IMR-90 (cell line): Measurements from ENCODE around the gene RTKN. TPM values are rescaled to one million over a fixed set of nuclear protein-coding genes. Genes with fewer than 3 reads are reported as not detected.

Experiments used
- ATAC-seq: fragments of 200-7000 bp; cut with Tn5 transposase; 2 replicates; pipeline ENCODE4 v1.9.1; 2020; ENCODE audit warnings: low read depth, mild to moderate bottlenecking, moderate library complexity
- BruUV-seq: library from RNA; stranded (reverse); fragments of 400-500 nt; replicated peaks from 2 replicates; lab custom pipeline; 2021; lab: Mats Ljungman, UMichigan
- CTCF ChIA-PET: fragments of 300-600 bp; formaldehyde crosslinking; extraction: SDS; loops from one replicate; lab custom pipeline; 2021; ENCODE audit warnings: antibody characterized with exemption; lab: Yijun Ruan, JAX
- POLR2A ChIA-PET: fragments of 300-600 bp; sonication (Branson Sonifier 250); formaldehyde crosslinking; loops from one replicate; lab custom pipeline; 2022; ENCODE audit warnings: antibody characterized with exemption; ENCODE audit not compliant: unreplicated experiment; lab: Charles Lee
- DNase-seq: peaks from one replicate; pipeline ENCODE4 v3.0.0; 2013
- H2AFZ ChIP-seq: replicated peaks from 2 replicates; pipeline ENCODE3; 2013; ENCODE audit warnings: low read length, mild to moderate bottlenecking; ENCODE audit not compliant: poor library complexity
- H2AK5ac ChIP-seq: 2 replicates; pipeline ENCODE4 v1.6.1; 2013; ENCODE audit warnings: low read depth, low read length, inconsistent platforms
- H2AK9ac ChIP-seq: replicated peaks from 2 replicates; pipeline ENCODE3; 2013; ENCODE audit warnings: mild to moderate bottlenecking, low read depth, low read length, moderate library complexity; ENCODE audit not compliant: poor library complexity
- H2BK120ac ChIP-seq: 2 replicates; pipeline ENCODE4 v1.6.1; 2013; ENCODE audit warnings: low read depth, low read length, inconsistent platforms
- H2BK15ac ChIP-seq: 3 replicates; pipeline ENCODE4 v1.6.1; 2013; ENCODE audit warnings: low read depth, low read length, inconsistent platforms
- H2BK20ac ChIP-seq: 2 replicates; pipeline ENCODE4 v1.6.1; 2013; ENCODE audit warnings: low read depth, mild to moderate bottlenecking, inconsistent platforms, low read length, moderate library complexity
- H2BK5ac ChIP-seq: 2 replicates; pipeline ENCODE4 v1.6.1; 2013; ENCODE audit warnings: mild to moderate bottlenecking, low read depth, low read length, inconsistent platforms; ENCODE audit not compliant: poor library complexity, severe bottlenecking
- H3K14ac ChIP-seq: replicated peaks from 2 replicates; pipeline ENCODE4 v1.6.1; 2013; ENCODE audit warnings: low read depth, low read length, inconsistent platforms
- H3K18ac ChIP-seq: 2 replicates; pipeline ENCODE4 v1.6.1; 2013; ENCODE audit warnings: low read depth, low read length, control low read depth
- H3K23ac ChIP-seq: 2 replicates; pipeline ENCODE4 v1.6.1; 2013; ENCODE audit warnings: low read depth, low read length, inconsistent platforms
- H3K27ac ChIP-seq: 2 replicates; pipeline ENCODE4 v1.5.1; 2013; ENCODE audit warnings: mild to moderate bottlenecking, control low read depth, low read length; ENCODE audit not compliant: insufficient read depth
- H3K27me3 ChIP-seq: 2 replicates; pipeline ENCODE4 v1.6.1; 2013; ENCODE audit warnings: low read length; ENCODE audit not compliant: control insufficient read depth, insufficient read depth
- H3K36me3 ChIP-seq: 2 replicates; pipeline ENCODE4 v1.6.1; 2013; ENCODE audit warnings: low read length, mixed read lengths; ENCODE audit not compliant: control insufficient read depth, insufficient read depth
- H3K4ac ChIP-seq: 2 replicates; pipeline ENCODE4 v1.6.1; 2013; ENCODE audit warnings: low read depth, low read length, inconsistent platforms
- H3K4me1 ChIP-seq: 2 replicates; pipeline ENCODE4 v1.6.1; 2013; ENCODE audit warnings: low read length, mixed read lengths; ENCODE audit not compliant: control insufficient read depth, insufficient read depth
- H3K4me2 ChIP-seq: 2 replicates; pipeline ENCODE4 v1.6.1; 2013; ENCODE audit warnings: low read depth, mild to moderate bottlenecking, control low read depth, low read length, moderate library complexity
- H3K4me3 ChIP-seq: 2 replicates; pipeline ENCODE4 v1.5.1; 2013; ENCODE audit warnings: low read depth, mild to moderate bottlenecking, control low read depth, low read length, moderate library complexity; ENCODE audit not compliant: insufficient read depth
- H3K56ac ChIP-seq: 2 replicates; pipeline ENCODE4 v1.6.1; 2013; ENCODE audit warnings: low read length, inconsistent platforms; ENCODE audit not compliant: insufficient read depth; ENCODE audit errors: extremely low read depth
- H3K79me1 ChIP-seq, 2 experiments: 2 replicates each; pipeline ENCODE4 v1.6.1; 2013; ENCODE audit warnings: low read length in 2 of 2, inconsistent platforms in 1 of 2, low read depth in 1 of 2
- H3K9ac ChIP-seq: 2 replicates; pipeline ENCODE4 v1.6.1; 2013; ENCODE audit warnings: low read depth, low read length, control low read depth
- H3K9me1 ChIP-seq: 2 replicates; pipeline ENCODE4 v1.6.1; 2013; ENCODE audit warnings: low read length, inconsistent platforms; ENCODE audit not compliant: insufficient read depth
- H3K9me3 ChIP-seq: 2 replicates; pipeline ENCODE4 v1.6.1; 2013; ENCODE audit warnings: low read length; ENCODE audit not compliant: control insufficient read depth, insufficient read depth
- H4K20me1 ChIP-seq: 2 replicates; pipeline ENCODE4 v1.6.1; 2013; ENCODE audit warnings: low read length, inconsistent platforms; ENCODE audit not compliant: insufficient read depth
- H4K5ac ChIP-seq: 2 replicates; pipeline ENCODE4 v1.6.1; 2013; ENCODE audit warnings: mild to moderate bottlenecking, low read depth, low read length, control low read depth
- H4K8ac ChIP-seq, 2 experiments: 2 replicates each; pipeline ENCODE4 v1.6.1; 2013; ENCODE audit warnings: low read depth in 2 of 2, low read length in 2 of 2, control low read depth in 1 of 2, inconsistent platforms in 1 of 2
- H4K91ac ChIP-seq: 2 replicates; pipeline ENCODE4 v1.6.1; 2013; ENCODE audit warnings: low read depth, low read length, inconsistent platforms; ENCODE audit not compliant: insufficient read depth
- POLR2A ChIP-seq: IDR thresholded peaks from 2 replicates; pipeline ENCODE4 v1.6.1; 2012; ENCODE audit warnings: mild to moderate bottlenecking, low read depth, low read length
- RAD21 ChIP-seq: IDR thresholded peaks from 2 replicates; pipeline ENCODE4 v1.6.1; 2012; ENCODE audit warnings: low read length, improper control_type of control experiment
- WGBS, 2 experiments: methylation state at CpG; one replicate each; pipeline versions ENCODE4 v1.1.5 to v1.1.7; 2013; ENCODE audit warnings: missing lambda C conversion rate in 2 of 2; ENCODE audit not compliant: insufficient read length in 1 of 2; ENCODE audit errors: extremely low coverage in 2 of 2; 5-methylcytosine and 5-hydroxymethylcytosine counted together
- dilution Hi-C: fragments of 300-500 bp; cut with HindIII; formaldehyde crosslinking; loops from one replicate; pipeline ENCODE4 v1.14.3; 2018; ENCODE audit warnings: low sequenced_read_pairs; ENCODE audit not compliant: unreplicated experiment
- in situ Hi-C: fragments of 300-500 bp; cut with MboI; formaldehyde crosslinking; loops from 3 replicates; pipeline ENCODE4 v1.14.3; 2019; ENCODE audit warnings: low sequenced_read_pairs, inconsistent platforms, mixed read lengths
- intact Hi-C: fragments of 100-400 bp; cut with micrococcal nuclease; formaldehyde crosslinking; loops from 2 replicates; pipeline ENCODE4 v1.10.0; 2022
- polyA plus RNA-seq, 3 experiments: library from polyadenylated mRNA; depleted of rRNA; stranded (reverse); fragments of >200 nt; gene quantifications; 2 replicates each; pipeline ENCODE4 v1.2.3, GENCODE V29; 2012; ENCODE audit warnings: low replicate concordance in 1 of 3
- total RNA-seq: library from RNA; depleted of rRNA; stranded (reverse); fragments of >200 nt; gene quantifications from 2 replicates; pipeline ENCODE4 v1.2.3, GENCODE V29; 2012

The RTKN gene
- total and polyA plus RNA-seq, 2 of the 4 experiments (the other 2 are of a cell fraction) = 11.1 to 19.7 TPM

- no peak overlapping the region for H4K91ac ChIP-seq
- in situ Hi-C loops = no loop called here
- no peak overlapping the region for H3K4ac ChIP-seq
- ATAC-seq = peak; percentile 25; the same call in 1 of the 2 replicates
- no peak overlapping the region for H2BK5ac ChIP-seq
- H3K9me3 ChIP-seq = no peaks in the 10 kb centered on the region
- no peak overlapping the region for H3K27ac ChIP-seq
- H3K9ac ChIP-seq = no peak overlapping the region
- WGBS, 2 experiments = 100% methylated on average over 2 of the region's 3 CpGs; no CpG with 5 or more reads in 1 of the 2 experiments
- H2AK5ac ChIP-seq = no peak overlapping the region
- peaks cover 4% of the 10 kb centered on the region; the same call in 1 of the 2 replicates for H3K9me1 ChIP-seq
- no TSS peak for BruUV-seq
- H2BK120ac ChIP-seq = no peak overlapping the region
- H3K4me1 ChIP-seq = no peaks in the 10 kb centered on the region
- CTCF ChIA-PET = no interaction called here
- H3K56ac ChIP-seq = no peak overlapping the region
- no peak overlapping the region for H2AFZ ChIP-seq
- no peak overlapping the region for H2BK15ac ChIP-seq
- H2AK9ac ChIP-seq = peak overlapping the region; percentile 30
- H3K79me1 ChIP-seq = peaks cover 2 to 8% of the 10 kb centered on the region in 2 experiments; a peak in 2 of 4 replicates
- no peak overlapping the region for H4K8ac ChIP-seq
- H3K14ac ChIP-seq = no peak overlapping the region
- TF ChIP-seq POLR2A (no peak), RAD21 (no peak)
- no peak overlapping the region for H3K4me2 ChIP-seq
- intact Hi-C loops = no loop called here
- no peak overlapping the region for H3K4me3 ChIP-seq
- DNase-seq = peak; percentile 25
- POLR2A ChIA-PET = no interaction called here
- no peak overlapping the region for H4K5ac ChIP-seq
- H2BK20ac ChIP-seq = no peak overlapping the region
- H4K20me1 ChIP-seq = 0 out of 2 replicates have a peak, but pooled peaks cover 3% of the 10 kb centered on the region
- no peaks in the 10 kb centered on the region for H3K27me3 ChIP-seq
- no peak overlapping the region for H3K23ac ChIP-seq
- dilution Hi-C loops = no loop called here
- H3K36me3 ChIP-seq = peaks cover 69% of the 10 kb centered on the region
- no peak overlapping the region for H3K18ac ChIP-seq
Observed at GRCh38 chr2:74427551-74427950, 14.2 kb downstream of the RTKN start.
